Loucy (cell line): ENCODE data around the gene COP1.

Source experiments
- EZH2phosphoT487 ChIP-seq: fragments of 200-600 bp; IDR thresholded peaks from 2 replicates; pipeline ENCODE4 v1.6.1; 2018; ENCODE audit warnings: antibody characterized with exemption, mild to moderate bottlenecking, moderate library complexity, borderline replicate concordance
- TF ChIP-seq, protein P1 (sequence below): fragments of 200-600 bp; sonication (generic); conservative IDR thresholded peaks from 2 replicates; pipeline ENCODE4 v1.5.1; 2014; ENCODE audit warnings: mild to moderate bottlenecking, antibody characterized with exemption, low read length

DNA sequence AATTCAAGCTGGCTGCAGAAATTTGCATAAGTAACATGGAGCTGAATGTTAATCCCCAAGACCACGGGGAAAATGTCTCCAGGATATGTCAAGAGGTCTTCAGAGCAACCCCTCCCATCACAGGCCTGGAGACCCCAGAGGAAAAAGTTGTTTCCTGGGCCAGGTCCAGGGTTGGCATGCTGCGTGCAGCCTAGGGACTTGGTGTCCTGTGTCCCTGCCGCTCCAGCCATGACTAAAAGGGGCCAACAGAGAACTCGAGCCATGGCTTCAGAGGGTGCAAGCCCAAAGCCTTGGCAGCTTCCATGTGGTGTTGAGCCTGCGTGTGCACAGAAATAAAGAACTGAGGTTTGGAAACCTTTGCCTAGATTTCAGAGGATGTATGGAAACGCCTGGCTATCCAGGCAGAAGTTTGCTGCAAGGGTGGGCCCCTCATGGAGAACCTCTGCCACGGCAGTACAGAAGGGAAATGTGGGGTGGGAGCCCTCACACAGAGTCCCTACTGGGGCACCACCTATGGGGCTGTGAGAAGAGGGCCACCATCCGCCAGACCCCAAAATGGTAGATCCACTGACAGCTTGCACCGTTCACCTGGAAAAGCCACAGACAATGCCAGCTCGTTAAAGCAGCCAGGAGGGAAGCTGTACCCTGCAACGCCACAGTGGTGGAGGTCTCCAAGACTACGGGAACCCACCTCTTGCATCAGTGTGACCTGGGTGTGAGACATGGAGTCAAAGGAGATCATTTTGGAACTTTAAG lies 222.9 kb downstream of the COP1 start:
- TF ChIP-seq, protein P1, sequence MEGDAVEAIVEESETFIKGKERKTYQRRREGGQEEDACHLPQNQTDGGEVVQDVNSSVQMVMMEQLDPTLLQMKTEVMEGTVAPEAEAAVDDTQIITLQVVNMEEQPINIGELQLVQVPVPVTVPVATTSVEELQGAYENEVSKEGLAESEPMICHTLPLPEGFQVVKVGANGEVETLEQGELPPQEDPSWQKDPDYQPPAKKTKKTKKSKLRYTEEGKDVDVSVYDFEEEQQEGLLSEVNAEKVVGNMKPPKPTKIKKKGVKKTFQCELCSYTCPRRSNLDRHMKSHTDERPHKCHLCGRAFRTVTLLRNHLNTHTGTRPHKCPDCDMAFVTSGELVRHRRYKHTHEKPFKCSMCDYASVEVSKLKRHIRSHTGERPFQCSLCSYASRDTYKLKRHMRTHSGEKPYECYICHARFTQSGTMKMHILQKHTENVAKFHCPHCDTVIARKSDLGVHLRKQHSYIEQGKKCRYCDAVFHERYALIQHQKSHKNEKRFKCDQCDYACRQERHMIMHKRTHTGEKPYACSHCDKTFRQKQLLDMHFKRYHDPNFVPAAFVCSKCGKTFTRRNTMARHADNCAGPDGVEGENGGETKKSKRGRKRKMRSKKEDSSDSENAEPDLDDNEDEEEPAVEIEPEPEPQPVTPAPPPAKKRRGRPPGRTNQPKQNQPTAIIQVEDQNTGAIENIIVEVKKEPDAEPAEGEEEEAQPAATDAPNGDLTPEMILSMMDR: no peak
- no peak for TF ChIP-seq EZH2phosphoT487
